GM23248 (cell line): Measurements from ENCODE around the gene TBC1D14. TPM values are rescaled to one million over a fixed set of nuclear protein-coding genes. Genes with fewer than 3 reads are reported as not detected.

Source experiments
- DNase-seq: peaks from one replicate; pipeline ENCODE4 v3.0.0-alpha.2; 2015
- H2AFZ ChIP-seq: fragments of 200-600 bp; sonication (generic); 2 replicates; pipeline ENCODE4 v1.6.1; 2016; ENCODE audit warnings: antibody characterized with exemption
- H3F3A ChIP-seq: fragments of 200-600 bp; sonication (generic); 2 replicates; pipeline ENCODE4 v1.6.1; 2016; ENCODE audit warnings: mild to moderate bottlenecking, antibody characterized with exemption, mixed run types; ENCODE audit not compliant: insufficient read depth
- H3K27ac ChIP-seq: fragments of 200-600 bp; sonication (generic); 2 replicates; pipeline ENCODE4 v1.5.1; 2016; ENCODE audit warnings: mild to moderate bottlenecking
- H3K27me3 ChIP-seq: fragments of 200-600 bp; sonication (generic); replicated peaks from 2 replicates; pipeline ENCODE4 v1.6.1; 2016; ENCODE audit warnings: mild to moderate bottlenecking; ENCODE audit not compliant: insufficient read depth
- H3K36me3 ChIP-seq: fragments of 200-600 bp; sonication (generic); 2 replicates; pipeline ENCODE4 v1.6.1; 2016; ENCODE audit warnings: low read depth, mild to moderate bottlenecking
- H3K4me1 ChIP-seq: fragments of 200-600 bp; sonication (generic); 2 replicates; pipeline ENCODE4 v1.6.1; 2016; ENCODE audit warnings: mild to moderate bottlenecking; ENCODE audit not compliant: insufficient read depth
- H3K4me2 ChIP-seq: fragments of 200-600 bp; sonication (generic); one replicate; pipeline ENCODE4 v1.6.1; 2016; ENCODE audit warnings: mild to moderate bottlenecking; ENCODE audit not compliant: unreplicated experiment
- H3K4me3 ChIP-seq: fragments of 200-600 bp; sonication (generic); 2 replicates; pipeline ENCODE4 v1.5.1; 2016; ENCODE audit warnings: mild to moderate bottlenecking
- H3K79me2 ChIP-seq: fragments of 200-600 bp; sonication (generic); 2 replicates; pipeline ENCODE4 v1.6.1; 2016; ENCODE audit warnings: mild to moderate bottlenecking; ENCODE audit not compliant: insufficient read depth
- H3K9ac ChIP-seq: fragments of 200-600 bp; sonication (generic); 2 replicates; pipeline ENCODE4 v1.6.1; 2016; ENCODE audit warnings: mild to moderate bottlenecking
- H3K9me2 ChIP-seq: fragments of 200-600 bp; sonication (generic); 2 replicates; pipeline ENCODE4 v1.6.1; 2016; ENCODE audit warnings: mixed run types, mild to moderate bottlenecking, moderate library complexity; ENCODE audit not compliant: insufficient read depth
- H3K9me3 ChIP-seq: fragments of 200-600 bp; sonication (generic); one replicate; pipeline ENCODE4 v1.6.1; 2017; ENCODE audit warnings: low read depth
- H4K20me1 ChIP-seq: fragments of 200-600 bp; sonication (generic); 2 replicates; pipeline ENCODE4 v1.6.0; 2016; ENCODE audit not compliant: insufficient read depth
- EZH2 ChIP-seq: fragments of 200-600 bp; sonication (generic); IDR thresholded peaks from 2 replicates; pipeline ENCODE4 v1.6.1; 2018; ENCODE audit warnings: antibody characterized with exemption, mild to moderate bottlenecking; ENCODE audit not compliant: insufficient read depth, poor library complexity, severe bottlenecking
- EZH2phosphoT487 ChIP-seq: fragments of 200-600 bp; sonication (generic); IDR thresholded peaks from 2 replicates; pipeline ENCODE4 v1.6.1; 2018; ENCODE audit warnings: antibody characterized with exemption, moderate library complexity, mild to moderate bottlenecking, low read depth; ENCODE audit not compliant: insufficient read depth
- WGBS, 2 experiments: methylation state at CpG; one replicate each; pipeline ENCODE4 v1.1.6; 2015 to 2017; ENCODE audit warnings: low lambda C conversion rate in 2 of 2, low coverage in 1 of 2; ENCODE audit errors: missing lambda C conversion rate in 2 of 2; 5-methylcytosine and 5-hydroxymethylcytosine counted together
- in situ Hi-C: fragments of 300-500 bp; cut with MboI; formaldehyde crosslinking; loops from 2 replicates; pipeline ENCODE4 v1.15.0; 2020
- polyA plus RNA-seq: library from polyadenylated mRNA; unstranded; fragments of >200 nt; fragmentation: Nextera tagmentation; extraction: Ambion mirVana; gene quantifications from 2 replicates; pipeline ENCODE4 v1.2.1, GENCODE V29; 2016
- total RNA-seq: library from RNA; depleted of rRNA; stranded (reverse); fragments of >200 nt; shearing (Covaris generic); gene quantifications from 2 replicates; pipeline ENCODE4 v1.2.3, GENCODE V29; 2014

The TBC1D14 gene
- total and polyA plus RNA-seq, 2 experiments from 2014 or later, result 20.4 to 39.1 TPM

DNA sequence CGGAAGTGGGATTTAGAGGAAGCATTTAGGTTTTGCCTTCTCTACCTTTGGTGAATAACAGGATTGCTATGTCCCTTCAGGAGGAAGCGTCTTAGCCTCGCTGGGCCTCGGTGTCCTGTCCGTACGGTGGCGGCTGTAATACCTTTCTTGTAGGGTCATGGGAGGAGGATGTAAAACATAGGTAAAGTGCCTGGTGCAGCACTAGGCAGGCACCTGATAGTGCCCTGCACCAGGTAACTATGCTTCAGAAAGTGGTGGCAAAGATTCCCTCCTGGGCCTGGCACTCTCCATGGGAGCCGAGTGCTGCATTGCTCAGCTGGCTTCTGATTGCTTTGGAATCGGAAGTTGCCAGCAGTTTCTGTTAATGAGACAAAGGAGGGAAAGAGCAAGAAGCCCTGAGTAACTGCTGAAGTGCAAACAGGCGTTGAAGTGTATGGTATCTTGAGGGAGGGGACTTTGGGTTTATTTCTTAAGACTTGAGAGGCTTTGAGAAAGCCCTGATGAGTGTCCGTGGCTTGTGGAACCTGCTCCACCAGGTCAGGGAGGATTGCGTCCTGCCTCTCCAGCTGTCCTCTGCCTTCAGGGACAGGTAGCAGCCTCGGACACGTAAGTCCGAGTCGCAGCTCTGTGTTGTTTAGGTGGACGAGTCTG, 45.8 kb downstream of the TBC1D14 start:
- H3K9me3 ChIP-seq, result no peaks in the 10 kb centered on the region
- H3K4me1 ChIP-seq, result 0 out of 2 replicates have a peak, but pooled peaks cover 3% of the 10 kb centered on the region
- DNase-seq, result no peak
- H3K9ac ChIP-seq, result no peak overlapping the region
- no peak overlapping the region for H3K4me2 ChIP-seq
- peaks cover 30% of the 10 kb centered on the region for H3K79me2 ChIP-seq
- H3K4me3 ChIP-seq, result no peak overlapping the region
- no peaks in the 10 kb centered on the region for H3K9me2 ChIP-seq
- H3K27ac ChIP-seq, result no peak overlapping the region
- 82 to 85% methylated on average over 17 of the region's 17 CpGs for WGBS, 2 experiments
- no peaks in the 10 kb centered on the region for H3F3A ChIP-seq
- H2AFZ ChIP-seq, result no peak overlapping the region
- H4K20me1 ChIP-seq, result no peaks in the 10 kb centered on the region
- H3K27me3 ChIP-seq, result no peaks in the 10 kb centered on the region
- in situ Hi-C loops, result no loop called here
- H3K36me3 ChIP-seq, result no peaks in the 10 kb centered on the region
- TF ChIP-seq EZH2 (no peak), EZH2phosphoT487 (no peak)

DNA sequence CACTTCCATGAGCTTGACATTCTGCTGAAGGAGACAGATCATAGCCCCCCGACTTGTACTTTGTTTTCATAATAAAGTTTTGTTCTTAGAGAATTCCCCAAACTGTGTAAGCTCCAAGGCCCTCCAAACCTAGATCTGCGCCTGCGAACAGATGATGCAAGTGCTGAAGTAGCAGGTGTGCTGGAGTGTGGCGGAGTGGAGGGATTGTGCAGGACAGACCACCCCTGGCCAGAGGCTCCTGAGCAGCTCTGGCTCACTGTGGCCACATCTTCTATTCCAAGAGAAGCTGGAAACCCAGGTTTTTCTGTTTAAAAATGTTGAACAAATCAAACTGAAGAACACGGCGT, 46.4 kb downstream of the TBC1D14 start:
- Histone ChIP-seq H3K36me3 (no peaks in the 10 kb centered on the region), H3K79me2 (peaks cover 27% of the 10 kb centered on the region), H2AFZ (no peak overlapping the region), H4K20me1 (no peaks in the 10 kb centered on the region), H3K4me2 (no peak overlapping the region), H3K9me2 (no peaks in the 10 kb centered on the region), H3F3A (no peaks in the 10 kb centered on the region), H3K4me1 (0 out of 2 replicates have a peak, but pooled peaks cover 3% of the 10 kb centered on the region), H3K27me3 (no peaks in the 10 kb centered on the region), H3K9ac (no peak overlapping the region), H3K9me3 (no peaks in the 10 kb centered on the region), H3K4me3 (no peak overlapping the region), H3K27ac (no peak overlapping the region)
- 89% methylated on average over 6 of the region's 6 CpGs for WGBS, 2 experiments
- in situ Hi-C loops, result no loop called here
- no peak for TF ChIP-seq EZH2phosphoT487
- no peak for TF ChIP-seq EZH2
- no peak for DNase-seq

DNA sequence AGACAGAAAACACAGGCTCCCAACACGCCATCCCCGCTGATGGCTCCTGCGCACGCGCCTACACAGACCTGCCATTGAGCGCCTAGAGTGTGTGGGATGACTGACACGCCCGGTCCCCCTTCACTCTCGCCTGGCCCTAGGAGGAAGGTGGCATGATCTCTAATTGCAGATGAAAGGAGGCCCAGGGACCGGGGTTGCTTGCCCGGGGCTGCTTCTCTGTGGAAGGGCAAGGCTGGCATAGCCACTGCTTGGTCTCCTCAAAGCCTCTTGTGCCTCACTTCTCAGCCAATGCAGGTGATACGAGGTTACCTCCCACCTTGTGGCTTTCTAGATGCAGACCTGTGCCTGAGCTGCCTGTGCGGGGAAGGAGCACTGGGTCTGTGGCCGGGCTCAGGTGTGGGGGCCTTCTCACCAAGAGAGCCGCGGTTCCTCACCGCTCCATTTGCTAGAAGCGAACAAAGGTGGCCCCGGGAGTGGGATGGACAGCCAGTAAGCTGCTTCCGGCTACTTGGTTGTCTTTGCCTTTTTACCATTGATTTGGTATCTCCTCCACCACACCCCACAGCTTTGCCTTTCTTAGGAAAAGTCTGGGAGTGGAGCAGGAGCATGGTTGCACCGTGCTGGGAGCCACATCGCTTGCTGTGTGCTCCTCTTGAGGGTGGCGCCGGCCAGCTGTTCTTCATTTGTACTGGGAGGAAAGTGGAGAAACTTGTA, 47.0 kb downstream of the TBC1D14 start:
- Histone ChIP-seq H3K9me3 (no peaks in the 10 kb centered on the region), H3K27ac (no peak overlapping the region), H3K27me3 (no peaks in the 10 kb centered on the region), H4K20me1 (no peaks in the 10 kb centered on the region), H3K36me3 (no peaks in the 10 kb centered on the region), H3F3A (no peaks in the 10 kb centered on the region), H2AFZ (no peak overlapping the region), H3K79me2 (peaks cover 21% of the 10 kb centered on the region), H3K4me1 (0 out of 2 replicates have a peak, but pooled peaks cover 3% of the 10 kb centered on the region), H3K4me3 (no peak overlapping the region), H3K9me2 (no peaks in the 10 kb centered on the region), H3K9ac (no peak overlapping the region), H3K4me2 (no peak overlapping the region)
- TF ChIP-seq EZH2, result no peak
- TF ChIP-seq EZH2phosphoT487, result no peak
- in situ Hi-C loops, result no loop called here
- DNase-seq, result no peak
- WGBS, 2 experiments, result 90 to 91% methylated on average over 24 of the region's 24 CpGs

DNA sequence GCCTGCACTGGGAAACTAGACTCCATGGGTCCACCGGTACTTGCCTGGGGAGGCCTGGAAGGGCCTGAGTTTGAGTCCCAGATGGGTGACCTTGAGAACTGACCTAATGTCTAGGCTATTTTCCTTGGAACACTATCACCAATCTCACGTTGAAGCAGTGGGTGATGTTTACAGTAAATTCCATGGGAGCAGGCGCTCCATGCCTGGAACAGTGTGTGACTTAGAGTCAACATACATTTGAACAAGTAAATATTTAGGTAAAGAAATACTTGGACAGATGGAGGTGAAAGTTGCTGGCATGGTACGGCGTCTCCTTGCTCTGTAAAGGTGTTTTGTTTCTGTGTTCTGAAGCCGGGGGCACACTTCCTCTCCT, 47.5 kb downstream of the TBC1D14 start:
- no peaks in the 10 kb centered on the region for H3K27me3 ChIP-seq
- H3K9me3 ChIP-seq, result no peaks in the 10 kb centered on the region
- 0 out of 2 replicates have a peak, but pooled peaks cover 3% of the 10 kb centered on the region for H3K4me1 ChIP-seq
- H3K9me2 ChIP-seq, result no peaks in the 10 kb centered on the region
- H3K4me3 ChIP-seq, result no peak overlapping the region
- no peak overlapping the region for H3K27ac ChIP-seq
- TF ChIP-seq EZH2phosphoT487 (no peak), EZH2 (no peak)
- H3K4me2 ChIP-seq, result no peak overlapping the region
- peaks cover 16% of the 10 kb centered on the region for H3K79me2 ChIP-seq
- in situ Hi-C loops, result no loop called here
- H3K9ac ChIP-seq, result no peak overlapping the region
- H3F3A ChIP-seq, result no peaks in the 10 kb centered on the region
- DNase-seq, result no peak
- 95 to 96% methylated on average over 6 of the region's 6 CpGs for WGBS, 2 experiments
- no peaks in the 10 kb centered on the region for H3K36me3 ChIP-seq
- no peaks in the 10 kb centered on the region for H4K20me1 ChIP-seq
- no peak overlapping the region for H2AFZ ChIP-seq
